ENCODE results near the gene SORCS3.

GRCh38 chr10:104780165-104780564 is 139.1 kb downstream of the SORCS3 start:
- TF ChIP-seq CTCF (IDR thresholded peaks at IDR 0.05; ENCODE audit: borderline replicate concordance, extremely low read depth, low read length, poor library complexity, severe bottlenecking) (no peak), EZH2 (IDR thresholded peaks at IDR 0.05; ENCODE audit: borderline replicate concordance, low read depth, low read length, severe bottlenecking) (no peak)
